RWPE1 (cell line): Measurements from ENCODE around the gene CD40.

Source experiments
- CTCF ChIA-PET: fragments of 350-600 bp; sonication (Branson Sonifier 250); formaldehyde crosslinking; extraction: SDS; loops from one replicate; lab custom pipeline; 2021; lab: Yijun Ruan, JAX
- POLR2A ChIA-PET: fragments of 400-600 bp; formaldehyde crosslinking; extraction: SDS; loops from one replicate; lab custom pipeline; 2020; ENCODE audit warnings: antibody characterized with exemption; ENCODE audit not compliant: low non-redundant PET; lab: Yijun Ruan, JAX
- DNase-seq: peaks from one replicate; pipeline ENCODE4 v3.0.0; 2012; ENCODE audit warnings: low spot score
- H3K27ac ChIP-seq: fragments of 450-650 bp; 2 replicates; pipeline ENCODE4 v1.5.1; 2017
- TF ChIP-seq, protein P1 (sequence below): fragments of 450-650 bp; conservative IDR thresholded peaks from 2 replicates; pipeline ENCODE4 v1.5.1; 2017; ENCODE audit warnings: low read depth, mild to moderate bottlenecking

Gene CD40

DNA sequence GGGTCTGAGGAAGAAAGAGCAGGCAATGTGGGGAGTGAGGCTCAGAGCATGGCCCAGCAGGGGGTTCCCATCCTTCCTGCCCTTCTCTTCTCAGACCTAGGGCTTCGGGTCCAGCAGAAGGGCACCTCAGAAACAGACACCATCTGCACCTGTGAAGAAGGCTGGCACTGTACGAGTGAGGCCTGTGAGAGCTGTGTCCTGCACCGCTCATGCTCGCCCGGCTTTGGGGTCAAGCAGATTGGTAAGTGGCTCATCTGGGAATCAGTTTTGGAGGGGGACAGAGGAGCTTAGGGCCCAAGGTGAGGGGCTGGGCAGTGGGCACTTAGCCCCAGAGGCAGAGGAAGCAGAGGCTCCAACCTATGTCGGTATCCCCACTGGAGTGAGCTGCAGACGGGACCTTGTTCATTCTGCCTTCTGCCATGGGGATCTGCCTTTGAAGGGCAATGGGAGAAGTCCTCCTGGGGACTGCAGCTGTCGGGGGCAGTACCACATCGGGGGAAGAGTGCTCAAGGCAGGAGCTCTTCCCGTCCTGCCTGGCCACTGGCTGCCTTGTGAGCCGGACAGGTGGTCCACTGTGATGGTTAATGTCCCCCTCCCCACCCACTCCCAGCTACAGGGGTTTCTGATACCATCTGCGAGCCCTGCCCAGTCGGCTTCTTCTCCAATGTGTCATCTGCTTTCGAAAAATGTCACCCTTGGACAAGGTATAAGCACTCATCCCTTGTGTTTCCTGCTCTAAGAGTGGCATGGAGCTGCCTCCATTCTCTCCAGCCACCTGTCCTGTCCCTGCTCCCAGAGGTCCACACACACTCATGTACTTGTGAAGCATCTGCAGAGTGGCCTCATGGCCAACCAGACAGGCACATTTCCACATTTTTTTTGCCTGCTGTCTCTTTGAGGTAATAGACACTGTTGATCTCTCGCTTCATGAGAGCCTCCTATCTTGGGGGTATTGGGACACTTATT, 4.7 kb downstream of the CD40 start:
- H3K27ac ChIP-seq = peak overlapping the region; percentile 49
- ChIA-PET CTCF (interaction anchor here (0.6 to 1.7 kb wide), 2 partner anchors 10 to 398 kb away, joined by 3 to 7 read pairs; no protein-coding TSS in a partner anchor), POLR2A (no interaction called here)

DNA sequence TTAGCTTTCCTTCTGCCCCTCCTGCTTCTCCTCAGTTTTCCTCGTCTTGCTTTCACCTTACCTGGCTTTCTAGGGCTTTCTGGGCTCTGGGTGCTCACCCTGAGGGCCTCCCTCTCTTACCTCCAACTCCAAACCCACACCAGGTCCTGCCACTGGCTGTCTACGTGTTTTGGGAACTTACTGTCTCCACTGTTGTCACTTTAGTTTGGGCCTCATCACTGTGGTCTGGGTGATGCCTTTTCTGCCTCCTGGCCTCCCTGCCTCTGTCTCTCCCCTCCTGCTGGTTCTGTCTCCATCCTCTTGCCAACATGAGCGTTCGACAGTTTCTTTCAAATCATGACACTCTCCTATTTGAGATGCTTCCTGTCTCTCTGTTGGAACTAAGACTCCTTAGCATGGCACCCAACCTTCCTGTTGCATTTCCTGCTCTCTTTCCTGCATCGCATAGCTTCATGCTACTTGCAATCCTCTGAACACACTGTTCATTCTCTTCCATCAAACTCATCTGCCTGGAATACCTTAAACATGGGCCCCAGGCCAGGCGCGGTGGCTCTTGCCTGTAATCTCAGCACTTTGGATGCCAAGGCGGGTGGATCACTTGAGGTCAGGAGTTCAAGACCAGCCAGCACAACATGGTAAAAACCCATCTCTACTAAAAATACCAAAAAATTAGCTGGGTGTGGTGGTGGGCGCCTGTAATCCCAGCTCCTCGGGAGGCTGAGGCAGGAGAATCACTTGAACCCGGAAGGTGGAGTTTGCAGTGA, 5.5 kb downstream of the CD40 start:
- POLR2A ChIA-PET = no interaction called here
- TF ChIP-seq, protein P1, sequence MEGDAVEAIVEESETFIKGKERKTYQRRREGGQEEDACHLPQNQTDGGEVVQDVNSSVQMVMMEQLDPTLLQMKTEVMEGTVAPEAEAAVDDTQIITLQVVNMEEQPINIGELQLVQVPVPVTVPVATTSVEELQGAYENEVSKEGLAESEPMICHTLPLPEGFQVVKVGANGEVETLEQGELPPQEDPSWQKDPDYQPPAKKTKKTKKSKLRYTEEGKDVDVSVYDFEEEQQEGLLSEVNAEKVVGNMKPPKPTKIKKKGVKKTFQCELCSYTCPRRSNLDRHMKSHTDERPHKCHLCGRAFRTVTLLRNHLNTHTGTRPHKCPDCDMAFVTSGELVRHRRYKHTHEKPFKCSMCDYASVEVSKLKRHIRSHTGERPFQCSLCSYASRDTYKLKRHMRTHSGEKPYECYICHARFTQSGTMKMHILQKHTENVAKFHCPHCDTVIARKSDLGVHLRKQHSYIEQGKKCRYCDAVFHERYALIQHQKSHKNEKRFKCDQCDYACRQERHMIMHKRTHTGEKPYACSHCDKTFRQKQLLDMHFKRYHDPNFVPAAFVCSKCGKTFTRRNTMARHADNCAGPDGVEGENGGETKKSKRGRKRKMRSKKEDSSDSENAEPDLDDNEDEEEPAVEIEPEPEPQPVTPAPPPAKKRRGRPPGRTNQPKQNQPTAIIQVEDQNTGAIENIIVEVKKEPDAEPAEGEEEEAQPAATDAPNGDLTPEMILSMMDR = no peak
- no peak for DNase-seq
- H3K27ac ChIP-seq = no peak overlapping the region
- CTCF ChIA-PET = interaction anchor here (0.6 to 1.7 kb wide), 2 partner anchors 9 to 397 kb away, joined by 3 to 7 read pairs; no protein-coding TSS in a partner anchor

More for the DNA sequence above, 4.7 kb downstream of the CD40 start:
- TF ChIP-seq, protein P1 = no peak
- DNase-seq = no peak

DNA sequence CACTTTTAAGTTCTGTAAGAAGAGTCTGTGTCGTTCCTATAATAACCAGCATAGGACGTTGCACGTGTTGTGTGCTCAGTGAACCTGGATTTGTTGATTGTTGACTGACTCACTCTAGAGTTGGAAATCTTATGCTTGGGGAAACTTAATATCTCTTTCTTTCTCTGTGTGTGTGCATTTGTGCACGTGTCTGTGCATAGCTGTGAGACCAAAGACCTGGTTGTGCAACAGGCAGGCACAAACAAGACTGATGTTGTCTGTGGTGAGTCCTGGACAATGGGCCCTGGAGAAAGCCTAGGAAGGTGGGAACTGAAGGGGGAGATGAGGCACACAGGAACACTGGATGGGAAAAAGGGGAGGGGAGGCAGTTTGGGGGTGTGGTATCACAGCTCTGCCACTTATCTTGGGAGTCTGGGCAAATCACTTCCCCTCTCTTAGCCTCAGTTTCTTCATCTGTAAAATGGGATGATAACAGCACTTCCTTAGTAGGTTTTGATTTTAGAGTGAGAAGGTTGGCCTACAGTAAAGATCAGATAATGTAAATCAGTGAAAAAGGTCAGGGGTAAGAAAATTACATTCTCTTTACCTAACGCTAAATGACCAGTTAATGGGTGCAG, 8.4 kb downstream of the CD40 start:
- TF ChIP-seq, protein P1 = no peak
- POLR2A ChIA-PET = no interaction called here
- H3K27ac ChIP-seq = no peak overlapping the region
- CTCF ChIA-PET = interaction anchor here (0.6 to 3.0 kb wide), 3 partner anchors 21 to 76 kb away, joined by 3 to 14 read pairs (median 4); no protein-coding TSS in a partner anchor
- DNase-seq = no peak

DNA sequence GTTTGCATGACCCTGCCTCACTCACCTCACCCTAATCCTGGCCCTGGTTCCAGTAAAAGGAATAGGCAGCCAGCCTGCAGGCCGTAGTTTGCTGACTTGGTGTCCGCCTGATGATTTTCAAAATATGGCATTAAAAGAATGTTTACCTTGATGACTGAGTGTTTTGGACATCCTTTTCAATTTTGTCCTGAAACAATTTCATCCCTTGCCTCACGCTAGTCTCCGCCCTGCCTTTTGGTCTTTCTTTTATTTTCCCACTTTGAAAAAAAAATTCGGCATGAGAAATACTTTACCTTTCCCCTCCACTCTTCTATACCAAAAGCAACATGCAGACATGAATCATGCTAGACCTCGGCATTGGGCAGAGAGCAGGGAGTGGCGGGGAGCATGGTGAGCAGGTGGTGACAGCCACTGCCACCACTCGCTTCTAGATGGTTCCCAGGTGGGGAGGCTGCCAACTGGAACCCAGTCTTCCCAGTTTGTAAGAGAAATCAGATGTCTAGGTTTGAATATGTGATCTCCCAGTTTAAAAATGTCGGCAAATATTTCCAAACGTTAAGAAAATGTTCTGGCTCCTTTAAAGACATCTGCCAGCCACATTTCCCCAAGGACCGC, 9.4 kb downstream of the CD40 start:
- TF ChIP-seq, protein P1 = no peak
- no peak for DNase-seq
- ChIA-PET CTCF (interaction anchor here (3.0 to 3.8 kb wide), 2 partner anchors 48 to 221 kb away, joined by 14 to 33 read pairs; no protein-coding TSS in a partner anchor), POLR2A (no interaction called here)
- H3K27ac ChIP-seq = no peak overlapping the region

DNA sequence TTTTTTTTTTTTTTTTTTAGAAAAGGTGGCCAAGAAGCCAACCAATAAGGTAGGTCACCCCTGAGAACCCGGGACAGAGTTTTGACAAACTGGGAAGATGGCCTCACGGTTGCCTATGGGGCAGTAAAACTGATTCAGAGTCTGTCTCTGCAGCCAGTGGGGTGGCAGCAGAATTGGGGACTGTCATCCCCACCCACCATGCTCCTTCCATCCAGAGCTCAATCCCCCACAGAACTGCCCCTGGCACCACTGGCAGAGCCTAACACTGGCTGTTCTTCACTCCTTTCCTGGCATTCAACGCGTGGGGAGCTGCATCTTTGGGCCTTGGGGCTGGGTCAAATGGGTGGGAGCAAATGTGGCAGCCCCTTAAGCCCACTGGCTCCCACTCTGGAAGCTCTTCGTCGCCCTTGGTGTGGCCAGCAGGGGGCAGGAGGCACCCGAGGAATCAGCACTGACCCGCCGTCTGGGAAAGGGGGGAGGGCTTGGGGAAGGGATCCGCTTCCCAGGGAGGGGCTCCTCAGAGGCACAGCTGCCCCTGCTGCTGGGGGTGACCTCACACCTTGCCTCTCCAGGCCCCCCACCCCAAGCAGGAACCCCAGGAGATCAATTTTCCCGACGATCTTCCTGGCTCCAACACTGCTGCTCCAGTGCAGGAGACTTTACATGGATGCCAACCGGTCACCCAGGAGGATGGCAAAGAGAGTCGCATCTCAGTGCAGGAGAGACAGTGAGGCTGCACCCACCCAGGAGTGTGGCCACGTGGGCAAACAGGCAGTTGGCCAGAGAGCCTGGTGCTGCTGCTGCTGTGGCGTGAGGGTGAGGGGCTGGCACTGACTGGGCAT, 10.4 kb downstream of the CD40 start:
- ChIA-PET POLR2A (no interaction called here), CTCF (interaction anchor here (0.6 to 3.8 kb wide), 18 partner anchors 8 to 1028 kb away, joined by 3 to 33 read pairs (median 4); partner anchors contain the start of gene KCNS1)
- TF ChIP-seq, protein P1 = peak; percentile 65
- no peak for DNase-seq
- H3K27ac ChIP-seq = no peak overlapping the region
